Stimulated activated naive CD8-positive, alpha-beta T cell treated with anti-CD3 and anti-CD28 coated beads, Interleukin-15, amount 100 ng/mL, for 72 hours (primary cell): ENCODE results near the gene SETBP1.
"Not testable (repeated sequence)": the region's sequence is repeated elsewhere in the genome, so short reads cannot be mapped to it uniquely, and the experiment has no call there.

ENCODE experiments used
- ATAC-seq: fragments of 150-1000 bp; cut with Tn5 transposase; 2 replicates; pipeline ENCODE4 v1.10.0; 2021; ENCODE audit warnings: mild to moderate bottlenecking, moderate library complexity
- DNase-seq, 2 donors: peaks; one replicate each; pipeline ENCODE4 v3.0.0; 2021 to 2022
- H3K27ac Mint-ChIP-seq, 2 donors: one replicate each; pipeline ENCODE4 v1.8.0; 2022; ENCODE audit warnings: mild to moderate bottlenecking in 2 of 2, mixed read lengths in 2 of 2, moderate library complexity in 2 of 2
- H3K27me3 Mint-ChIP-seq: one replicate; pipeline ENCODE4 v1.8.0; 2022; ENCODE audit warnings: mixed read lengths
- H3K4me1 Mint-ChIP-seq: one replicate; pipeline ENCODE4 v1.8.0; 2022; ENCODE audit warnings: mild to moderate bottlenecking, mixed read lengths
- H3K4me3 Mint-ChIP-seq, 2 donors: one replicate each; pipeline ENCODE4 v1.8.0; 2022; ENCODE audit warnings: mild to moderate bottlenecking in 2 of 2, mixed read lengths in 2 of 2, moderate library complexity in 1 of 2
- H3K9me3 Mint-ChIP-seq, 2 donors: one replicate each; pipeline ENCODE4 v1.8.0; 2022; ENCODE audit warnings: mixed read lengths in 2 of 2

Gene SETBP1

GRCh38 chr18:44792456-44793061, 111.9 kb downstream of the SETBP1 start:
- H3K27ac Mint-ChIP-seq = no peak overlapping the region
- no peak for ATAC-seq
- no peak overlapping the region for H3K4me3 Mint-ChIP-seq
- no peak for DNase-seq
- H3K27me3 Mint-ChIP-seq = peaks cover 40% of the 10 kb centered on the region
- H3K4me1 Mint-ChIP-seq = peaks cover 25% of the 10 kb centered on the region
- no peaks in the 10 kb centered on the region for H3K9me3 Mint-ChIP-seq

GRCh38 chr18:44793194-44793593, 112.5 kb downstream of the SETBP1 start:
- H3K27ac Mint-ChIP-seq = no peak overlapping the region
- peaks cover 40% of the 10 kb centered on the region for H3K27me3 Mint-ChIP-seq
- no peak for ATAC-seq
- no peak for DNase-seq
- H3K4me3 Mint-ChIP-seq = no peak overlapping the region
- H3K9me3 Mint-ChIP-seq = no peaks in the 10 kb centered on the region
- peaks cover 30% of the 10 kb centered on the region for H3K4me1 Mint-ChIP-seq

GRCh38 chr18:44793685-44794084, 113.0 kb downstream of the SETBP1 start:
- DNase-seq = no peak
- ATAC-seq = no peak
- no peak overlapping the region for H3K27ac Mint-ChIP-seq
- no peak overlapping the region for H3K4me3 Mint-ChIP-seq
- peaks cover 40% of the 10 kb centered on the region for H3K27me3 Mint-ChIP-seq
- H3K4me1 Mint-ChIP-seq = peaks cover 34% of the 10 kb centered on the region
- no peaks in the 10 kb centered on the region for H3K9me3 Mint-ChIP-seq

DNA sequence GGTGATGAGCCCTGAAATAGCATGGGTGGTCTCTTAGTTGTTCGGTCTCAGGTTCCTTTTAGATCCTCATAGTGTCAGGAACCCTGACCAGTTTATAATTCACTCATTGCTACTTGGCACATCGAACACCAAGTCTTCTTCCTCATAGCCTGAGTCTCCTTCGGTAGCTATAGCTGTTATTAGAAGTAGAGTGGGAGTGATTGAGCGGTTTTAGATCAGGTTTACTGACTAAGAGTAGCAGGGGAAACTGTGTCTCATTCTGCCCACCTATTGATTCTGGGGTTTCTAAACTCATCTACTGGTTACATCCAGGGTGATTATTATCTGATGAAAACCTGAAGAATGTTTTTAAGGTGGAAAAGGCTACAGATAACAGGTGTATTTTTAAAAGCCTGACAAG, 114.6 kb downstream of the SETBP1 start:
- Mint-ChIP-seq H3K27me3 (peaks cover 34% of the 10 kb centered on the region), H3K4me3 (no peak overlapping the region), H3K27ac (no peak overlapping the region), H3K4me1 (peaks cover 50% of the 10 kb centered on the region), H3K9me3 (peaks cover 0 to 3% of the 10 kb centered on the region in 2 donors)
- peak; percentile 57 for ATAC-seq
- no peak for DNase-seq

GRCh38 chr18:44796429-44797428, 116.0 kb downstream of the SETBP1 start:
- Mint-ChIP-seq H3K9me3 (peaks cover 6 to 12% of the 10 kb centered on the region in 2 donors), H3K27ac (no peak overlapping the region), H3K27me3 (peaks cover 22% of the 10 kb centered on the region), H3K4me1 (peaks cover 51% of the 10 kb centered on the region), H3K4me3 (no peak overlapping the region)
- DNase-seq (no peak), ATAC-seq (peak; percentile 27)

- peak in 1 of 2 donors; percentile 11 for DNase-seq
- ATAC-seq = peak; percentile 41
- Mint-ChIP-seq H3K4me3 (peak overlapping the region in 1 of 2 donors; percentile 38), H3K27ac (peak overlapping the region in 1 of 2 donors; percentile 27), H3K4me1 (peaks cover 60% of the 10 kb centered on the region), H3K9me3 (peaks cover 6 to 12% of the 10 kb centered on the region in 2 donors), H3K27me3 (peaks cover 15% of the 10 kb centered on the region)
Measured at GRCh38 chr18:44798433-44799048, 117.9 kb downstream of the SETBP1 start.

GRCh38 chr18:44799382-44799906, 118.8 kb downstream of the SETBP1 start:
- H3K27me3 Mint-ChIP-seq = peaks cover 15% of the 10 kb centered on the region
- H3K4me1 Mint-ChIP-seq = peaks cover 64% of the 10 kb centered on the region
- DNase-seq (peak in 1 of 2 donors; percentile 13), ATAC-seq (peak; percentile 74)
- H3K9me3 Mint-ChIP-seq = peaks cover 6 to 12% of the 10 kb centered on the region in 2 donors
- no peak overlapping the region for H3K27ac Mint-ChIP-seq
- peak overlapping the region in 1 of 2 donors; percentile 24 for H3K4me3 Mint-ChIP-seq

DNA sequence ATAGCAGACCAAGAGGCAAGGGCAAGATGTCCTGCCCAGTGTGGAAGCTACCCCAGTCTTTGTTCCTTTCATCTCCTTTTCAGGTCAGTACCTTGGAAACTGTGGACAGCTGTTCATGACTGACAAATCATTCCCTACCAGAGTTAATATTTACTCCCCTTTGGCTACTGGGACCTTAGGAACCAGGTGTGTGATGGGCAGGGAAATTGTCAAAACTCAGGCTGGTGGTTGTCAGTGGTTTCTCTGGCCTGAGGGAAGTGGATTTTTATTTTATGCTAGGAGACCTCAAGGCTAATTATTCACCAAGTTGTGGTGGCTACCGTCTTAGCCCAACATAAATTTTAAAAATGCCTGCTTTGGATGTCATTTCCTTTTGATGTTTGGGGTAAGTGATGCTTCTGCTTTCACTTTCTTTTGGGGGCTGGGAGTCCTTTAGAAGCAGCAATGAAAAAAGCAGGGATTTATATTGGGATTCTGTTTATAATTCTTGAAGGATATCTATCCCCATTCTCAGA, 119.3 kb downstream of the SETBP1 start:
- Mint-ChIP-seq H3K27ac (peak overlapping the region in 1 of 2 donors; percentile 14), H3K27me3 (peaks cover 14% of the 10 kb centered on the region), H3K9me3 (peaks cover 6 to 12% of the 10 kb centered on the region in 2 donors), H3K4me1 (peaks cover 59% of the 10 kb centered on the region), H3K4me3 (peak overlapping the region; percentile 21 to 36)
- DNase-seq = no peak
- no peak for ATAC-seq

GRCh38 chr18:44800766-44801165, 120.1 kb downstream of the SETBP1 start:
- peaks cover 22% of the 10 kb centered on the region for H3K27me3 Mint-ChIP-seq
- not testable (repeated sequence) for ATAC-seq, DNase-seq, H3K27ac Mint-ChIP-seq, H3K4me3 Mint-ChIP-seq
- H3K9me3 Mint-ChIP-seq = peaks cover 6 to 12% of the 10 kb centered on the region in 2 donors
- H3K4me1 Mint-ChIP-seq = peaks cover 56% of the 10 kb centered on the region

DNA sequence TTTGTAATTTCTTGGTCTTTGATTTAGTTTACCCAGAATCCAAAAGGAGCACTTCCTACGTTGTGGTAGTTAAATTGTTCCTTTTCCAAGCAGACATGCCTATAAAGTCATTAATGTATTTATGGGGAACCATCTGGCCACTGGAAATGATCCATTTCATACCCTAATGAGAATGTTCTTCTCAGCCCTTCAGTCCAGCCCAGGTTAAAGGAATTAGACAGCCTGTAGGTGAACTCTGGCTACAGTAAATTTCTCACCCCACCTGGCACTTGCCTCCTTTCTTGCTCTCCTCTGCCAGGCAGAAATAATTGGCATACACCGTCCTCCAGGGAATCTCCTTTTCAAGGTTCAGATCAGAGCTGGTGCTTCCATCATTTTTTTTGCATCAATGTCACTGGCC, 121.1 kb downstream of the SETBP1 start:
- no peak overlapping the region for H3K4me3 Mint-ChIP-seq
- DNase-seq (no peak), ATAC-seq (no peak)
- H3K27ac Mint-ChIP-seq = no peak overlapping the region
- peaks cover 55% of the 10 kb centered on the region for H3K4me1 Mint-ChIP-seq
- H3K9me3 Mint-ChIP-seq = peaks cover 6 to 12% of the 10 kb centered on the region in 2 donors
- peaks cover 24% of the 10 kb centered on the region for H3K27me3 Mint-ChIP-seq

GRCh38 chr18:44802508-44802907, 121.8 kb downstream of the SETBP1 start:
- Mint-ChIP-seq H3K27ac (no peak overlapping the region), H3K4me1 (peaks cover 53% of the 10 kb centered on the region), H3K9me3 (peaks cover 6 to 12% of the 10 kb centered on the region in 2 donors), H3K4me3 (no peak overlapping the region), H3K27me3 (peaks cover 24% of the 10 kb centered on the region)
- no peak for DNase-seq
- ATAC-seq = no peak

DNA sequence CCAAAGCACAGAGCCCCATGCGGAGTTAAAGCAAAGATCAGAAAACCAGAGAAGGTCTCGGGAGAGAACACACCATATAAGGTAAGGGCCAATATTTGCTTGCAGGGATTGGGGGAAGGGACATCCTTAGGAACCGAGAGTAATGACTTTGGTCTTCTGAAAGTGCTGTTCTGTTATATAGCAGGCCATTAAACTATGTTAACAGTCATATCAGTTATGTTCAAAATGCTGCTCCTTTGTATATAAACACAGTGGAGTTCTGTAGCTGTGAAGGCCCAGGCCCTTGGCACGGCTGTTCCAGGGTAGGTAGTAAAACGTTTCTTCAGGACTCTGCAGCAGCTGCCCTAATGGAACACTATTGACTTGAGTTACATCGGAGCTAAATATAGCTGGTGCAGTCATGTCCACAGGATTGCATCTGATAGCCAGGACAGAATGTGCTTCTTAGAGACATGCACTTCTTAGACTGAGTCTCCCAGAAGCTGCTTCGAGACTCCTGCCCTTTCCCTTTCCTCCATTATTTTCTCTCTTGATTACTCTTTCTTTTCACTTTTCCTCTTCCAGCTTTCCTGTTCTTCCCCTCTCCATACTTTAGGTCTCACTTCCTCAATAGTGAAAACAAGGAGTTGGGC, 122.4 kb downstream of the SETBP1 start:
- no peak for DNase-seq
- H3K27ac Mint-ChIP-seq = no peak overlapping the region
- peaks cover 48% of the 10 kb centered on the region for H3K4me1 Mint-ChIP-seq
- no peak overlapping the region for H3K4me3 Mint-ChIP-seq
- H3K9me3 Mint-ChIP-seq = peaks cover 6 to 12% of the 10 kb centered on the region in 2 donors
- peaks cover 24% of the 10 kb centered on the region for H3K27me3 Mint-ChIP-seq
- ATAC-seq = no peak

DNA sequence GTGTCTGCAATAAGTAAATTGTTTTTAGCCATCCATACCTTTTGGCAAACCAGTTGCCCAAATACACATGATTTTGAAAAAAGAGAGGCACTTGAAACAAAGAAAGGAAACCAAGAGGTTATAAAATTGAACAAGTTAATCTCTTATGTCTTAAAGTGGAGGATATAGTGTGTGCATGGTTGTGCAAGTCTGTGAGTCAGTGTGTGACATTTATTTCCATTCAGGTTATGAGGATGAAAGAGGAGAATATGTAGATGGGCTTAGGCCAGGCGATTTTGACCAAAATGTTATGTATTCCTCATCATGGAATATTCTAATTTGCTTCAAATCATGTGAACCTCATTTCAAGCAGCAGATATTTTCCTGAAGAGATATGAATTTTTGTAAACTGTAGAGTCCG, 123.3 kb downstream of the SETBP1 start:
- Mint-ChIP-seq H3K4me3 (no peak overlapping the region), H3K27ac (no peak overlapping the region), H3K9me3 (peaks cover 6 to 12% of the 10 kb centered on the region in 2 donors), H3K27me3 (peaks cover 33% of the 10 kb centered on the region), H3K4me1 (peaks cover 40% of the 10 kb centered on the region)
- no peak for DNase-seq
- ATAC-seq = no peak

DNA sequence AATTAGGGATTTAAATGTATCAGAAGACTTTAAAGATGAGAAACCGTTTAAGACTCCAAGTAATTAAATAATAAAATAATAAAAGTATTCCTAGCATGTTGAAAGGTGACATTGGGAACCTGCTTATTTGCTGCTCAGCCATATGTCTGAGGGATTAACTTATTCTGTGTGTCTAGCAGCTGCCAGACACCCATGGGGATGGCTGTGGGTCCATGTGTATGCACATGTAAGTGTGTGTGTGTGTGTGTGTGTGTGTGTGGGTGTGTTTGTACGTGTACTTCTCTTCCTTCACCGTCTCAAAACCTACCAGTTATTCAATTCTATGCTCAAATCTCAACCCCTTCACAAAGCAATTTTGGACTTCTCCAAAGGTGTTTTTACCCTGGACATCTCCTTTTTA, 124.5 kb downstream of the SETBP1 start:
- Mint-ChIP-seq H3K4me1 (peaks cover 29% of the 10 kb centered on the region), H3K4me3 (no peak overlapping the region), H3K27me3 (peaks cover 45% of the 10 kb centered on the region), H3K9me3 (peaks cover 6 to 10% of the 10 kb centered on the region in 2 donors), H3K27ac (no peak overlapping the region)
- DNase-seq (no peak), ATAC-seq (no peak)

GRCh38 chr18:44805643-44806042, 125.0 kb downstream of the SETBP1 start:
- no peak overlapping the region for H3K4me3 Mint-ChIP-seq
- ATAC-seq (no peak), DNase-seq (no peak)
- H3K4me1 Mint-ChIP-seq = peaks cover 24% of the 10 kb centered on the region
- H3K9me3 Mint-ChIP-seq = peaks cover 6% of the 10 kb centered on the region in 2 donors
- peaks cover 46% of the 10 kb centered on the region for H3K27me3 Mint-ChIP-seq
- no peak overlapping the region for H3K27ac Mint-ChIP-seq
